ENCODE measurements around the gene MAML2. TPM values are rescaled to one million over a fixed set of nuclear protein-coding genes. Genes with fewer than 3 reads are reported as not detected.
"Not testable (repeated sequence)": the region's sequence is repeated elsewhere in the genome, so short reads cannot be mapped to it uniquely, and the experiment has no call there.

MAML2 gene
- polyA plus RNA-seq, 10 donors: 4.5 to 8.9 (median 6.0) TPM

DNA sequence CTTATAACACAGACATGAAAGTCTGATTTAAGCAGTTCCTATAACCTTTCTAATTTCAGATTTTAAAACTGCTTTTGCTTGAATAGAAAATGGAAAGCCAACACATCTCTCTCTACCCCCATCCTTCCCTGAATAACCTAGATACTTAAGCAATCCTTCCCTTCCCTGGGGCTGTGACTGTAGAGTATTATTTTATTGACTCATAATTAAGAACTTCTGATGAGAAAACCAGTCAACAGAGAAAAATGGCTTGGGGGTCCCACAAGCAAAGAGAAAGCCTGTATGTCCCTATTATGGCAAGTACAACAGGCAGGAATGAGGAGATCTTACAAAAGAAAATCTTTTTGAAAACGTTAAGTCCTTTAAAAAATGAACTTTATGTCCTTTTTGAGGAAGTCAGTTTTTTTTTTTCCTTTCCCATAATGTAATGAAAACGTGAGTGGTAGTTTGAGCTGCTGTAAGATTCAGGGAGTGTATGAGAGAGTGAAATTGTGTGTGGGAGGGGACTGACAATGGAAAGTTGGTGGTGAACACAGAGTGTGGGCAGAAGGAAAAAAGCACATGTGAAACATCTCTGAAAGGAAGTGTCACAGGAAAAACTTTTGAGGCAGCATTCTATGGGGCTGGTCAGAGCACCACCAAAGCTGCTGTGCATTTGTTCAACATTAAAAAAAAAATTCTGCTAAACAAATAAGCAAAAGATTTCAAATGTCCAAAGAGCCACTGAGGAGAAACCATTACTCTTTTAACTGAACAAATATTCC, 154.6 kb downstream of the MAML2 start:
- peak in 2 of 3 donors; percentile 62 to 74 for DNase-seq

DNA sequence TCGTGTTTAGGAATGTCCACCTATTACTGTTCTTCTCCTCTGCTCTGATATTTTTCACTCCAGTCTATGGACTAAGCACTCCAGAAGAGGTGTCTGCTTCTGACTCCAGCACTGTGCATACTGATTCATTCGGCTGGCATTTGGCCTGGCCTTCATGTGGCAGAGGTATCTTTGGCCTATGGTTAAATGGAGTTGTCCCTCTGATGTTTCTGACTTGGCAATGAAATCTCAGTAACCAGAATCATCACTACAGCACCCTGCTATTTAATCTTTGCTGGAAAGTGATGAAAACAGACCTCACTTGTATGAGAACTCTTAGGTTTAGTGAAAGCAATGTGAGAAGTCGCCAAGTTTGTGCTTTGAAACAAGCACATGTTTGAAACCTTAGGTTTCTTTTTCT, 155.2 kb downstream of the MAML2 start:
- peak in 2 of 3 donors; percentile 56 to 76 for DNase-seq

DNA sequence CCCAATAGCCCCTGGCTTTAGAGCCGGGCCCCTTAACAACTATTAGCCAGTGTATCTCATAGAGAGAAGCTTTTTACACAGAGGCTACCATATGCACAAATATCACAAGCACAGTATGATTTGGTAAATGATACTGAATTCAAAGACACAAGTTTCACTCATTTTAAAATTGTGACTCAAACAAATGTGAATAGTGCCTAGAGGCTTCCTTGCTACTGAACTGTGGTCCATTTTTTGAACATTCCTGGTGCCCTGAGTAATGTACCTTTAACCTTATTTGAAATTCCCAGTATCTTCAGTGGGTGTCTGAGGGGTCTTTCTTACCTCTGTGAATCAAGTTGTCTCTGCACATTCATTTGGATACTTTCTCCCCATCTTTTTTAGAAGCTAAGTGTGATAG, 156.2 kb downstream of the MAML2 start:
- no peak for DNase-seq

DNA sequence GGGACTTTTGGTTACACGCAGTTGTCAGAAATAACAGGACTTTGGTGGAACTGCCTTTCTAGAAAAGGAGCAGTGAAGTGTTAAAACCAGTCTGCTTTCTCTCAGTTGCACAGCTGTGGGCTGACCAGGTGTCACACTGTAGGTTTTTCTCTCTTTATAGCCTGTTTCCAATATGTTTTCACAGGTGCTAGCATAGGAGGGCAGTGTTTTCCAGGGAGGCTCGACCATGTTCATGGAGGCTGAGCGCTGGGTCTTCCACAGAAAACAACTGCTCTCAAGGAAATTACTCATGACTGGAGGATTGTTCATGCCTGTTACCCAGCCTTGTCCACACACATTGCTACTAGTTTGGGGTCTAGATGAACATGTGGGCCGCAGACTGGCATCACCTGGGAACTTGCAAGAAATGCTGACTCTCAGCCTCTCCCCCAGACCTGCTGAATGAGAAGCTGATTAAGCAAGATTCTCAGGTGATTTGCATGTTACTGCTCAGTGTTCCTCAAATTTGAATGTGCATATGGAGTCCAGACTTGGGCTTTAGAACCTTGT, 157.7 kb downstream of the MAML2 start:
- DNase-seq: no peak

DNA sequence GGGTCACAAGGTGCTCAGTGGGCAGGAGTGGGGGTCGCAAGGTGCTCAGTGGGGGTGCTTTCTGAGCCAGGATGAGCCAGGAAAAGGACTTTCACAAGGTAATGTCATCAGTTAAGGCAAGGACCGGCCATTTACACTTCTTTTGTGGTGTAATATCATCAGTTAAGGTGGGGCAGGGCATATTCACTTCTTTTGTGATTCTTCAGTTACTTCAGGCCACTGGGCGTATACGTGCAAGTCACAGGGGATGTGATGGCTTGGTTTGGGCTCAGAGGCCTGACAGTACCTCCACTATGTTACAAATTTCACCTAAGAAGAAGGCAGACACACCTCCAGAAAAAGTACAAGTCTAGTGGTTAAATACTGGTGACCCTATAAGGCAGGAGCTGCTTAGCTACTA, 162.1 kb downstream of the MAML2 start:
- DNase-seq: not testable (repeated sequence)

DNA sequence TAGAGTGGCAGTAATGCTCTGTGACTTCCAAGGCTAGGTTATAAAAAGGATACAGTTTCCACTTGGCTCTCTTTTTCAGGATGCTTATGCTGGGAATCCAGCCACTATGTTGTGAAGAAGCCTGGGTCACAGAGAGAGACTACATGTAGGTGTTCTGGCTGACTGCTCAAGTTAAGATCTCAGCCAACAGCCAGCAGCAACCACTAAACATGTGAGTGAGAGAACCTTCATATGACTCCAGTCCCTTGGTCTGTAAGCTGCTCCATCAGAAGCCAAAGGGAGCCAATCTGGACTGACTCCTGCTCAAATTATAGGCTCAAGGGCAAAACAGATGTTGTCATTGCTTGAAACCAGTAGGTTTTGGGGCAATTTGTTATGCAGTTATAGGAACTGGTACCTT, 162.7 kb downstream of the MAML2 start:
- DNase-seq: no peak

DNA sequence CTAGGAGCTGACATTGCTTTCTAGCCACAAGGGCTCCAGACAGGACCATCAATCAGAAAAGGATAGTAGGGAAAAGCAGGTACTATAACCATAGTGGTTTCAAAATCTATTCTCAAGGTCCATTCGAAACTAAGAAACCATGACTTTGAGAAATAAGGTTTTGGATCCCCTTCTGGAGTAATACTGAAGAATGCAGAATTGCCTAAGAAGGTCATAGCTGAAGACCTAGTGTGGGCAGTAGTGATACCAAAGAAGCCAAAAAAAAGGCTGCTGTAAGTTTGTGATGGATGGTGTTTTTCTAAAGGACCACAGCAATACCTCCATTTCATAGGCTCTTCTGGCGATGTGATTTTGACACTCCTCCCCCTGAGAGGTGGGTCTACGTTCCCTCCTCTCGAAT, 163.1 kb downstream of the MAML2 start:
- DNase-seq: no peak

DNA sequence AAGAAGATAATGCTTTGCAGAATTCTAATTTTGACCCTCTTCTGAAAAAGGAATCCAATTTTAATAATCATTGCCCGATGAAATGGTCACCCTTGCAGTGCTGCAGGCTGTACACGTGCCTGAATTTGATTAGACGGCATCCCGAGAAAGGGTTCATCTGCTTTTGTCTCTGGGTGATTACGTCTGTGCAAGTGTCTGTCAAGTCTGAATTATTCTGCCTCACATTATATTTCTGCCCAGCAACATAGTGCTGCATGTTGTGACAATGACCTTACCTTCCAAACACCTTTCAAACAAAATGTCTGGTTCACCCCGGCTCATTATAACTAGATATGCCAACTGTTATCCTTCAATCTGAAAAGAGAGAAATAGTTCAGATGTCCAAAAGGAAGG, 164.1 kb downstream of the MAML2 start:
- DNase-seq: no peak

DNA sequence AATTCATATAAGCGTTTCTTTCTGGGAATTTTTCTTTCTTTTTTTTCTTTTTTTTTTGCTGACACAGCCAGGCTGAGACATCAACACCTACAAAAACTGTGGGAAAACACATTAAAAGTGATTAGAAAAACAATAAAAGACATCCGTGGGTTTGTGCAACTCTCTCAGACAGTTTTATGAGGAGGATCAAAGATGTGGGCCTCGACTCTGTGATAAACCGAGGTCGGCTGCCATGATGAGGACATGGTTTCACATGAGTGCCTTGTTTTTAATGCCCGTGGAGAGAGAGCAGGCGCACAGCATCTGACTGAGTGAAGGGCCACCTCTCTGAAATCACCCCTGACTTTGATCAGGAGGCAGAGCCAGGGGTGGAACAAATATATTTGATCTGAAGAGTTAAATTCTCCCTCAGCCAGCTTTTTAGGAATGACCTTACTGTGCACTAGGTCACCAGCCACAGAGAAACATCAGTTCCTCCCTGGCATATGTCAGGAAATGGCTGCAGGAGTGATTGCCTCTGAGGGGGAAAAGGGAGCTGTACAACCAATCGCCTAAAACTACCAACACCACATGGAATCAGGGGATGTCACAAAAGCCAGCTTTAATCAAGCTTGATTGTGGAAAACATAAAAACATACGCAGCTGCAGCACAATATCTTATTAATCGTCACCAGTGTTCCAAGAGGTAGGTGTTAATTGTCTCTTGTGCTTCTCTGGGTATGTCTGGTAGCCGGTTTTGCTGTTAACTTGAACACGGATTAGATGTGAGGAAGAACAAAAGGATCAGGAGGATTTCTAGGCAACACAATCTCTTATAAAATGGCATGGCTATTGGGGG, 164.7 kb downstream of the MAML2 start:
- DNase-seq: no peak

DNA sequence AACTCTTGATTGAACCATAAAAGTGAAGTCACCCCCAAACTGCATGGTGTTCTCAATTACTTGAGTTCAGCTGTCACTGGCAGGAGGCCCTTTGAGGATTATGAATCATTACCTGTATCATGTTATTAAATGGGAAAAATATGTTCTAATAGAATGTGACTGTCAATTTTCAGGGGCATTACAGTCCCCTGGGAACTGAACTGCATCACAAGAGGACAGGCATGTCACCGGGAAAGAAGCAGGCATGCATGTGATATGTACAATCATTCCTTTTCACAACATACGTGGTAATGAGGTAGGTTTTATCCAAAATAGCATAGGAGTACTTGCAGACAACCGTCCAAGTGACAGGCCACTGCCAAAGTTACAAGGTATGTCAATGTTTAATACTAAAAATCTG, 165.8 kb downstream of the MAML2 start:
- DNase-seq: no peak

DNA sequence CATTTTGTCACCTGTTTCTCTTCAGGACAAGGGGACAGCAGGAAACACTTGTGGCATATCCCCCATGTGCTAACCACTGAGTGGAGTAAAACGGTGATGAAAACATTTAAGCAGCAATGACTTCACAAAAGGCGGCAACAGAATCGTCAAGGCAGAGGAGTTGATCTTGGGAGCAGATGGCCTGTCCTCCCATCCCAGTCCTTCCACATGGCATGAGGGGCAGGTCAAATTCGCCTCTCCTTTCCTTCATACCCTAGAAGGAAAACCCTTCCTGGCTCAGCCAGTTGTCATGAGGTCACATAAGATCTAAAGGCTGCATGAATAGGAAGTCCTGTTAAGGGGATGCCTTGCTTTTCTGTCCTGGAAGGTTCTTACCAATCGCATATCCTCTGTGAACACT, 169.1 kb downstream of the MAML2 start:
- DNase-seq: no peak

DNA sequence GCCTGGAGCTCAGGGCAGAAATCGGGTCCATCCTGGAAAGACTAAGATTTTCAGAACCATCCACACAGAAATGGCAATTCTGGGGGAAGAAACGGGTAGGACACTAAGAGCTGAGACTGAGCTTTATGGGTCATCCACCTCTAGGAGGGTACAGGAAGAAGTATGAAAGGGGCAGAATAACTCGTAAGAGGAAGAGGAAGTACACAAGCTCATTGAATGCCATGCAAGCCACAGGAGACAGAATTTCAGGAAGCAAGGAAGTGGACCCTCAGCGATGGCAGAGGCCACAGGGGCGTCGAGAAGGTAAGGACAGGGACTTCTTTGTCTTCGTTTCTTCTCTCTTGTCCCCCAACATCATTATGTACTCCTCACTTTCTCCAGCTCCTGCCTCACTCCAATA, 169.6 kb downstream of the MAML2 start:
- DNase-seq: no peak

DNA sequence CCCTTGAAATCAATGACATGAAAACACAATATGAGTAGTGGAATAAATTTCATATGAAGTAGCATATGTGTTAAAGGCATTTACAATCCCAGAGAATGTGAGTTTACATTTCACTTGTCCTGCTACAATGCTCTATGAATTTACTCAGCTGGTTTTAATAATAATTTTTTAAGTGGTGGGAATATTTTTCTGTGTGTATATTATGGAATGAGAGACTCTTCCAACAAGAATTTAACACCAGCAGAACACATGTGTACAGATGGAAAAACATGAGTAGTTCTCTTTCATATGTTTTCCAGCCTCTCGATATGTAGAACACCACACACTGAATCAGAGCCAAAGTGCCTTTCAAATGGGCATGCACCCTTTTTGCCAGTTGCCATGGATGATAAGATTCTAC, 170.4 kb downstream of the MAML2 start:
- DNase-seq: peak in 1 of 3 donors; percentile 52

DNA sequence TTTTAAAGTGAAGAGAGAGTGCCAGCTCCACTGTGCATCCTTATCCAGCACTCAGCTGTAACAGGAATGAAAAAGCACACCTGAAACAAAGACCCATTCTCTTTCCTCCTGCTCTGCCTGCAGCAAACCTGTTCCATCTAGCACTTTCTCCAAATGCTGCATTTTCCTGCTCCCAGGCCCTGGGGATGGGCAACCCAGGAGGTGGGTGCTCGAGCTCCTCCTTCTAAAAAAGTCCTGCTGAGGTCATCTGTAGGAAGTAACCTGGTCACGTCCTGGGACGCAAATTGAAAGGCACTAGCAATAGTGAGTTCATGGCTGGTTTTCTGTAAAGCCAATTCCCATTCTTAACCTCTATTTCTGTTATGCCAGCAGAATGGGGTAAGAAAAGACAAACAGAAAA, 173.7 kb downstream of the MAML2 start:
- DNase-seq: no peak

DNA sequence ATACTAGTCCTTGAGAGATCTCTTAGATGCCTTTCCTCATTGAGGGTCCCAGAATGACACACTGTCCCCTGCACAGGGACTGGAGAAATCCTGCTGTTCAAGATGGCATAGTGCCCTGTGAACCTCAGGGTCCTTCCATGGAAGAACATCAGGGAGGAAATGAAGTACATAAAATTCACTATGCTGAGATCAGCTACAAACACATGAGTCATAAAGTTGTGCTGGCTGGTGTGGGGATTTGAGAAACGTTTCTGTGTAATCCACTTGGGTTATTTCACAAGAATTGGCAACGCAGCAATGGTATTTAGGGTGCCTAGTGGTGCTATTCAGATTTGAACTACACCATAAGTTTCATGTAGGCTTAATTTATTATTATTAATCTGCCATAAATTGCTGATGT, 174.4 kb downstream of the MAML2 start:
- DNase-seq: peak in 2 of 3 donors; percentile 53 to 68

DNA sequence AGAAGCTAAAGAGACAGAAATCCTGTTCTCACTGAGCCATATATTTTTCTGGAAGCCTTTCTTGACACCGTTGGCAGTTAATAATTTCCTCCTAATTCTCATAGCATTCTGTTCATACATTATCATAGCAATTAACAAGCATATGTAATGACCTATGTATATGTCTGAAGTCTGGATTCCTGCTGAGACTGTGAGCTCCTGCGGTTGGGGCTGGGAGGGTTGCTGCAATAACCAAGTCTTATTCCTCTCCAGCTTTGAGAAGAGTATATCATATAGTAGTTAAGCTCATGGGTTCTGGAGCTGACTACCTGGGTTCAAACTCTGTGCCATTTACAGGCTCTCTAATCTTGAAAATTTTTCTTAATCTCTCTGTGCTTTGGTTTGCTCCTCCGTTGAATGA, 175.2 kb downstream of the MAML2 start:
- DNase-seq: no peak

DNA sequence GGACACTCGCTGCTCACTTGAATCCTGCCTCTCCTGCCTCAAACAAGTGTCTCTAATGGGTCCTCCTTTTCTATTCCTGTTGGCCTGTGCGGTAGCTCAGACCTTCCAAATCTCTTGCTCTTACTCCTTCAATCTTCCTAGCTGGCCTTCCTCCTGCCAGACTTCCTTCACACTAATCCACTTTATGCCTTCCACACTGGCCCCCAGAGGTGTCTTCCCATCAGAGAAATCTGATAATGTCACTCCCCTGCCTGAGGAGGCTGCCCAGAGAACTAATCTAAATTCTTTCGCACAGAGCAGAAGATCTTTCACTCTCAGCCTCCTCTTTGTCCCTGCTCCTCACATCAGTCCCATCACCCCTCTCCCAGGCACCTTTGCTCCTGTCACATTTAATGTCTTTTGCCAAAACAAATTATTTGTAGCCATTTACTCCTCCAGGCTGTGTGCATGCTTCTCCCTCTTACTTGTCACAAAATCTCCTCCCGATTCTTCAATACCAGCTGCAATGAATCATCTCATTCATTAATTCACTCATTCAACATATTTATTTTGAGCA, 175.7 kb downstream of the MAML2 start:
- no peak for DNase-seq

DNA sequence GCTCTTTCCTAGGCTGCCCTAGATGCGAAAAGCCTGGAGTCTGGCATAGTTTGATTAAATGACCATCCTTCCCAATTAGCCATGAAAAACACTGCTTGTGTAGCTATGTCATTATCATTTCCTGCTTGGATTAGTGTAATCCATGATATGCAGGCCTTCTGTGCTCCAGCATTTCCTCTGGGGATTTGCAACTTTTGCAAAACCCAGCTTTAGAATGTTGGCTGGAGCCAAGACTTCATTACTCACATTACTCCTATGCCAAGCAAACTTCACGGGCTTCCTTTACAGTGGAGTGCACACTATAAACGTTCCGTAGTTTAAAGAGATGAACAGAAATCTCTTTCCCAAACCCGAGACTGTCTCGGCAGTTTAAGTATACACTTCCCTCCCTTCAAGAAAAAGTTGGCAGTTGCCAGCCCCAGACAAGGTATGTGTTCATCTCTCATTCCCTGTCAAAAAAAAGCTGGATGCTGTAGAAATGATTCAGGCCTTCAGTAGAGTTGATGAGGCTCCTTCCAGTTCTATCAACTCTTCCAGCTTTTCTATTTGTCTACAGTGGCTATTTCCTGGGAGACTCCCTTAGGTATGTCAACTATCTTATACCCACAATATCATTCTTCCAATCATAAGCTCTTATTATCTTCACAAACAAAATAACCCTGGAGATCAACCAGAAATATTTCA, 180.0 kb downstream of the MAML2 start:
- DNase-seq: peak; percentile 80 to 94 (median 88)

DNA sequence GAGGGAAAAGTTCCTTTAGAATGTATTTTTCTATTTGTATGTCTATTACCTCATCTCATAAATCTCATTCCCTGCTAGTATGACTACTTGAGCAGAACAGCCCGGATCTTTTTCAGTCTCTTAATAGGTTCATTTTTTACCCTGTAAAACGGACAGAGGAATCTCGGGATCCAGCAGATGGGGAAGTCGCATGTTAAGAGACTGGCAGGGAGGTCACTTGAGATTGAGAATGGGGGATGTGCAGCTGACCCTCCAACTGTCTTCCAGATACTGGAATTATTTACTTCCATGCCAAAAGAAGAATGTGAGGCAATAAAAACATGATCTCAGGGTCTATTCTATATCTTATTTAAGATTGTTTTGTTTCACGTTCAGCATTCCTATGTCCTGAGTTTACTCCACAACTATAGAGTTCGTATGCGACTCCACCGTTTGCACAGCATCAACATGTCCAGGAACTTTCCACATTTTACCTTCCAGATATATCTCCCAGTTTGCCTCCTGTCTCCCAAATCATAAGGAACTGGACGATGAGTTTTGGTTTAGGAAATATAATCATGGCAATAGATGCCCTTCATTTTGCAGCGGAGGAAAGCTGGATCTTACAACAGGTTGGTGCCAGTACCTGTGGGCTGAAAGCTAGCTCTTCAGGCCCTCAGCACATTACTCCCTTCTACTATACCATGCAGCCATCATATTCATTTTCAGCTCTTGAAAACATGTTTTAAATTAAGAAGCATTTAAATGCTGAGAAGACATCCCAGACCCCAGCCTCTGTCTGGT, 181.5 kb downstream of the MAML2 start:
- peak; percentile 44 to 81 (median 61) for DNase-seq

DNA sequence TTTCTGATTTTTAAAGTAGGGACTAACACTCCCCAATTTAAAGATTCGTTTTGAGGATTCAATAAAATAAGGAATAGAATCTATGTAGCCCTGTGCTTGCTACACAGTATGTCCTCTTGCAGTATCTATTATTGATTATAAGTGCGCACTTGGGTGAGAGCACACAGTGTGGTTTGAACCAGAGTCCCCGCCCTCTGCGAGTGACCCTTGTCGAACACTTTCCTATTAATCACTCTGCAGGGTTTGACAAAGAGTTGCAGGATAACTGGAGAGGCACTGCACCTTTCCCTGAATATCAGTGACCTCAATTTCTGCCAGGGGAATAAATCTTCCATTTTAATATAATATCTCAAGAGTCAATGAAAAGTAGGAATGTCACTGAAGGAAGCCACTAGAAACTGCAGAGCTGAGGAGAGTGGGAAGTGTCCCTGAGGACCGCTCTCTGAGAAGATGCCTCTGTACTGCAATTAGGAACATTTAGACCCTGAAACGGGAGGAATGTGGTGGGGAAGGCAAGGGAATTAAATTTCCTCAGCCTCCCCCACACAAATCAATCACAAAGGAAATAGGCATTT, 182.2 kb downstream of the MAML2 start:
- DNase-seq: no peak

DNA sequence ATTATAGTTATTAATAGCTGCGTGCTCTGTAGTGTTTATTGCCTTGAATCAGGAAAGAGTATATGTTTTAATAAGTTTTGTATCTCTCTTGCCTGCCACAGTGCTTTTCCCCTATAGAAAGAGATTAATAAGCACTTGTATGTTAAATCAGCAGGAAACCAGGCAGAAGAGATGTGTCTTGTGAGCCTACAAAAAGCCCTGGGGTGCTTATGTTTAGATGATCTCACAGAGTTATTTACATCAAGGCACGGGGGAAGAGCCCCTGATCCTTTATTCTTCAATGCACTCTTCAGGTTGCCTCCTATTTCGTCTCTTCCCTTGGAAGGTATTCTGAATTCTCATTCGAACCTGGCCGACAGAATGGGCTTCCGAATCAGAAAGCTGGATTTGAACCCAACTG, 183.0 kb downstream of the MAML2 start:
- no peak for DNase-seq
